Jurkat, Clone E6-1 (cell line): ENCODE measurements around the gene CENPB.

Experiments
- DNase-seq: peaks from one replicate; pipeline ENCODE4 v3.0.0-alpha.2; 2011; ENCODE audit warnings: low read depth, low spot score
- H3K4me3 ChIP-seq: 2 replicates; pipeline ENCODE4 v1.5.1; 2011; ENCODE audit warnings: mild to moderate bottlenecking, low read length, control low read depth, moderate library complexity

The CENPB gene

DNA sequence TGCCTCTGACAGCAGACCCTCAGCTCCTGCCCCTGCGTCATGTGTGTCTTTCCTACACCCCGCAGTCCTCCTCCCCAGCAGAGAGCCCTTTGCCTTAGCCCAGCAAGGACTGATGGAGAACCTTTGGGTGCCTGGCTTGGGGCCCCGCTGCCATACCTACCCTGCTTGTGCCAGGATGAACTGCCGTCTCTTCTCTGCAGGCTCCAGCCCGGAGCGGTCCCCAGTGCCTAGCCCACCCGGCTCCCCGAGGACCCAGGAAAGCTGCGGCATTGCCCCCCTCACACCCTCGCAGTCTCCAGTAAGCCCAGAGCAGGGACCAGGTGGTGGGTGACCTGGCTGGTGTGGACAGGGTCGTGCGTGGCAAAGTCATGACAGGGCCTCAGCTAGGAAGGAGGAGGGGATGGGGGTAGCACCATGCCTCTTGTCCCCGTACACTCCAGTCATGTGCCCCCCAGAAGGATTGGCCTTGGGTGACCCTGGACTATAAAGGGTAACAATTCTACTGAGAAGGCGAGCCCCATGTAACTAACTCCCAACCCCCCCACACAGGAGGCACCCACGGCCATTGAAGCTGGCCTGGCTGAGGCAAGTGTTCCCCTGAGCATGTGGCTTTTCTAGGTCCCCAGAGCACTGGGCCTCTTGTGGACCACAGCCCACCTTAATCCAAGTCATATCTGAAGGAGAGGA is 45.8 kb downstream of the CENPB start:
- no peak for DNase-seq

DNA sequence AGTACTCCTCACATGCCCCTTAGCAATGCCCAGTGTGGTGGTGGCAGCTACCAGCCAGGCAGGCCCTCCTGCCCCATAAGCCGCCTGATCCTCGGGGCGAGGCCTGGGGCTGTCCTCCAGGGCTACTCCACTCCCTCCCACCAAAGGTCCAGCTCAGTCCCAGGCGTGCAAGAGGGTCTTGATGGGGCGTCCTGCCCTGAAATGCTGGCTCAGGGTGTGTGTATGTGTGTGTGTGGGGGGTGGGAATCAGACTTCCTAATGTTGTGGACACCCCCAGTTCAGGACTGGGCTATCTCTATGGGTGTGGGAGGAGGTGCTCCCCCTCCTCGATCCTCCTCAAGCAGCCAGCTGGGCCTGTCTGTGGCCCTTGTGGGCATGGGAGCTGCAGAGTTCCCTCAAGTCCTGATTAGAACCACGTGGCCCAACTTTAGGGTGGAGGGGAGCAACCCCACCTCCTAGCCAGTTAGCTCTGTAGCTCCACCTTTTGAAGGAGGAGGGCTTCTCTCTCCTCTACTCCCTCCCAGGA is 46.6 kb downstream of the CENPB start:
- no peak overlapping the region for H3K4me3 ChIP-seq
- no peak for DNase-seq

More for the DNA sequence above, 45.8 kb downstream of the CENPB start:
- H3K4me3 ChIP-seq, result no peak overlapping the region

DNA sequence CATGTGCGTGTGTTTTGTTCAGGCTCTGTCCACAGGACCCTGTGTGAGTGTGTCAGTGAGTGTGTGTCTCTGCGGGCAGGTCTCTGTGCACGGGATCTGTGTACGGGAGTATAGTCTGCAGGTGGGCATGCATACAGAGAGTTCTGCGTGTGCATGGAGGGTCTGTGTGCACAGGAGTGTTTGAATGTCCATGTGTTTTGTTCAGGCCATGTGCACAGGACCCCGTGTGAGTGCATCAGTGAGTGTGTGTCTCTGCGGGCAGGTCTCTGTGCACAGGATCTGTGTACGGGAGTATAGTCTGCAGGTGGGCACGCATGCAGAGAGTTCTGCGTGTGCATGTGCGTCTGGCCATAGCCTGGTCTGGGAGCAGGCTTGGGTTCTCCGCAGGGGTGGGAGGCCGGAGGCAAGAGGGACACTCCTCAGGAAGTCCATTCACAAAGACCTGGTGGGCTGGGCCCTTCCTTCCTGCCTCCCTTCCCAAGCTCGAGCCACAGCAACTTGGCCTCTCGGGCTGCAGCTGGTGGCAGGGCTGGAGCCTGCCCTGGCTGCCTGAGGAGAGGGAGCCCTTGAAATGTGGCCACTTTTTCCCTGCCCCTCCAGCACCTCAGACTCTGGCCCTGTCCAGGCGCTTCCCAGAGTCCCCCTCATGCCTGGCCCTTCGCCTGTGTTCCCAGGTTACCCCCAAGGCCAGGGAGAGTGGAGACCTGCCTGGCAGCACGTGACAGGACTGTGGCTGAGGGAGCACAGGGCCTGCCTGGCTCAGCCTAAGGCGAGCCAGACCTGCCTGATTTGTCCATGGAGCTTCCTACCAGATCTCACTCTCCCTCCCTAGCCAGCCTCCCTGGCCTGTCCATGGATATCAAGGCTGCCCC is 47.2 kb downstream of the CENPB start:
- no peak for DNase-seq
- H3K4me3 ChIP-seq, result no peak overlapping the region

DNA sequence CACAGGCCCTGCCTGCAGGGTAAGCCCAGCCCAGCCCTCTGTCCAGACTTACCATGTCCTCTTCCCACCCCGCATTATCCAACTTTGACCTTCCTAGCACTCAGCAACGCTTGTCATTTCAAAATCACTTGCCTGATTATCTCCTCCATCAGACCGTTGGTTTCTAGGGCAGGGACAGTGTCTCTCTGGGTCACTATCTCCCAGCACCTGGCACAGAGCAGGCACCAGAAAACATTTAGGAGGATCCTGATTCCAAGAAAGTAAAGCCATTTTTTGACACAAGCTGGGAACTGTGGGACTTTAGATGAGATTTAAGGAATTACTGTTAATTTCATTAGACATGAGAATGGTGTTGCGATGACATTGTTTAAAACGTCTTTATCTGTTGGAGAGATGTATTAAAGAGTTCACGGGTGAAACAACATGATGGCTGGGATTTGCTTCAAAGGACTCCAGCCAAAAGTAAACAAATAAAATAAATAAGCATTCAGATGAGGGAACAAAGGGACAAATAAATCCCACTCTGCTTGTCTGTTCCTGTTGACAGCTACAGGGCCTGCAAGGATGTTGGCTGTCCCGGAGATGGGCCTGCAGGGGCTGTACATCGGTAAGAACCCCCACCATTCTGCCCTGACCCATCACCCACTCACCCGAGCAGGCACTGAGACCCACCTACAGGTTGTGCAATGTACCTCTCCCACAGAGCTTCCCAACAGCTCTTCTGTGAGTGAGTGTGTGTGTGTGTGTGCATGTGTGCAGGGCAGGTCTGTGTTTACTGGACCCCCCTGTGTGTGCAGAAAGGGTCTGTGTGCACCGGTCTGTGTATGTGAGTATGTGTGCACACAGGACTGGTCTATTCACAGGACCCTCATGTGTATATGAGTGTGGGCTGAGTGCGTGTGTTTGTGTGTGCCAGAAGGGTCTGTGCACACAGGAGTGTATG is 48.2 kb downstream of the CENPB start:
- H3K4me3 ChIP-seq, result no peak overlapping the region
- no peak for DNase-seq

DNA sequence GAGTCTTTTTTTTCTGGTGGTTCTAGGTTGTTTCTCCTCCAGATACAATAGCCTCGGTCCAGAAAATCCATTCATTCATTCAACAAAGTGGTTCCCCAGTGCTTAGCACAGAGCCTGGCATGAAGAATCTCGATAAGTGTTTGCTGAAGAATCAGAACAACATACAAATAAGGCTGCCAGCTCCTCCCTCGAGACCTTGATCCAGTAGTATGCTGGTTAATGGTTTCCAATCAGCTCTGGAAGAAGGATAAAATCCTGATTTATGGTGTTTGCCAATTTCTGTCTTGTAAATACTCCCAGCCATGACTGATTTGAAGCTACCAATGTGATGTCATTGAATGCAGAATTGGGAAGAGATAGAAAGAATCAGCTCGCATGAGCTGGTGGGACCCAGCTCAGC is 50.8 kb downstream of the CENPB start:
- no peak for DNase-seq
- H3K4me3 ChIP-seq, result no peak overlapping the region

DNA sequence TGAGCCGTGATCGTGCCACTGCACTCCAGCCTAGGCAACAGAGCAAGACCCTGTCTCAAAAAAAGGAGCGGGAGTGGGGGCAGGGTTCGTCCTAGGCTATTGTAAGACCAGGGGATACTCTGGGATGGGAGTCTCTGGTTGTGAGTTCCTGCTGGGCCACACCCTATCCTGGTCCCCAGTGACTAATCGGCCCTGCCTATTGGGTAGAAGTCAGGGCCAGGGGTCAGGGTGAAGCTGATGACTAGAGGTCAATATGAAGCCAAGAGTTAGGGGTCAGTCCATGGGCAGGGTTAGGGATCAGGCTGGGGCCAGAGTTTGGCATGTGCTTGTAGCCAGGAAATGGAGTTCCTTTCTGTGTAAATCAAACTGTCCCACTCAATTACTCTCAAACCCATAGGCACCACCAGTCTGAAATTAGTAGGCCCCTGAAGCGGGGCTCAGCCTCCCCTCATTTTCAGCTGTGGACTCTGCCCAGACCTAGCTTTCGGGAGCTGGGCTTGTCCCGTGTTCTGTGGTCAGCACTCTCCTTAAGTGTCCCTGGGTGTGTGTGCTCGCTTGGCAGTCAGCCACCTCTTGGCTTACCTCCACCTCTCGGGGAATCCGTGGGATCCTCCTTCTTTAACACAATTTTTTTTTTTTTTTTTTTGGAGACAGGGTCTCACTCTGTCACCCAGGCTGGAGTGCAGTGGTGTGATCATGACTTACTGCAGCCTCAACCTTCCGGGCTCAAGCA is 52.3 kb downstream of the CENPB start:
- no peak overlapping the region for H3K4me3 ChIP-seq
- DNase-seq, result no peak
